LNCaP clone FGC (cell line): Measurements from ENCODE around the gene OPCML.

Experiments used
- DNase-seq: peaks from one replicate; pipeline ENCODE4 v3.0.0-alpha.2; 2011; ENCODE audit warnings: low read depth
- H3K4me3 ChIP-seq: 2 replicates; pipeline ENCODE4 v1.5.1; 2011; ENCODE audit warnings: mild to moderate bottlenecking, low read depth, low read length, control low read depth
- TF ChIP-seq, protein P1 (sequence below): IDR thresholded peaks from 2 replicates; pipeline ENCODE4 v1.5.1; 2012; ENCODE audit warnings: mild to moderate bottlenecking; ENCODE audit not compliant: control insufficient read depth, insufficient read depth; ENCODE audit errors: extremely low read depth

OPCML gene

GRCh38 chr11:133476570-133477250 lies 55.6 kb downstream of the OPCML start:
- TF ChIP-seq, protein P1, sequence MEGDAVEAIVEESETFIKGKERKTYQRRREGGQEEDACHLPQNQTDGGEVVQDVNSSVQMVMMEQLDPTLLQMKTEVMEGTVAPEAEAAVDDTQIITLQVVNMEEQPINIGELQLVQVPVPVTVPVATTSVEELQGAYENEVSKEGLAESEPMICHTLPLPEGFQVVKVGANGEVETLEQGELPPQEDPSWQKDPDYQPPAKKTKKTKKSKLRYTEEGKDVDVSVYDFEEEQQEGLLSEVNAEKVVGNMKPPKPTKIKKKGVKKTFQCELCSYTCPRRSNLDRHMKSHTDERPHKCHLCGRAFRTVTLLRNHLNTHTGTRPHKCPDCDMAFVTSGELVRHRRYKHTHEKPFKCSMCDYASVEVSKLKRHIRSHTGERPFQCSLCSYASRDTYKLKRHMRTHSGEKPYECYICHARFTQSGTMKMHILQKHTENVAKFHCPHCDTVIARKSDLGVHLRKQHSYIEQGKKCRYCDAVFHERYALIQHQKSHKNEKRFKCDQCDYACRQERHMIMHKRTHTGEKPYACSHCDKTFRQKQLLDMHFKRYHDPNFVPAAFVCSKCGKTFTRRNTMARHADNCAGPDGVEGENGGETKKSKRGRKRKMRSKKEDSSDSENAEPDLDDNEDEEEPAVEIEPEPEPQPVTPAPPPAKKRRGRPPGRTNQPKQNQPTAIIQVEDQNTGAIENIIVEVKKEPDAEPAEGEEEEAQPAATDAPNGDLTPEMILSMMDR = no peak
- no peak for DNase-seq

DNA sequence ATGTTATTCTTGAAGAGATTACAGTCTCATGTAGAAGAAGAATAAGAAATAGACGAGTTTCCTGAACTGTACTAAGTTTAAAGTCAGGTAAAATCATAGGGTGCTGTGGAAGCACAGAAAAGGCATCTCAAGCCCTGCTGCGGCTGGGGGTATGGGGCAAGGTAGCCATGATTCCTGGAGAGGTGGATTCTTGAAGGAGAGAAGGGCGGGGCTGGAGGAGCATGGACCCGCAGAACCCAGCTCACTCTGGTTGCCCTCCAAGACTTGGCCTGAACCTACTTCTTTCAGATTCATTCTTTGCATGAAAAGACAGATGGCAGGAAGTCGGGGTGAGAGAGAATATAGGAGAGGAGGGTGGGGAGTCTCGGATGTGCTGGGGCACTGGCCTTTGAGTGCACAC lies 57.8 kb downstream of the OPCML start:
- DNase-seq = no peak
- no peak overlapping the region for H3K4me3 ChIP-seq
- TF ChIP-seq, protein P1 = no peak

More at GRCh38 chr11:133476570-133477250, 55.6 kb downstream of the OPCML start:
- no peak overlapping the region for H3K4me3 ChIP-seq

GRCh38 chr11:133467686-133468085 lies 64.6 kb downstream of the OPCML start:
- TF ChIP-seq, protein P1 = no peak
- no peak for DNase-seq
- H3K4me3 ChIP-seq = no peak overlapping the region

GRCh38 chr11:133443206-133443747 lies 89.0 kb downstream of the OPCML start:
- TF ChIP-seq, protein P1 = no peak
- no peak for DNase-seq
- H3K4me3 ChIP-seq = no peak overlapping the region

DNA sequence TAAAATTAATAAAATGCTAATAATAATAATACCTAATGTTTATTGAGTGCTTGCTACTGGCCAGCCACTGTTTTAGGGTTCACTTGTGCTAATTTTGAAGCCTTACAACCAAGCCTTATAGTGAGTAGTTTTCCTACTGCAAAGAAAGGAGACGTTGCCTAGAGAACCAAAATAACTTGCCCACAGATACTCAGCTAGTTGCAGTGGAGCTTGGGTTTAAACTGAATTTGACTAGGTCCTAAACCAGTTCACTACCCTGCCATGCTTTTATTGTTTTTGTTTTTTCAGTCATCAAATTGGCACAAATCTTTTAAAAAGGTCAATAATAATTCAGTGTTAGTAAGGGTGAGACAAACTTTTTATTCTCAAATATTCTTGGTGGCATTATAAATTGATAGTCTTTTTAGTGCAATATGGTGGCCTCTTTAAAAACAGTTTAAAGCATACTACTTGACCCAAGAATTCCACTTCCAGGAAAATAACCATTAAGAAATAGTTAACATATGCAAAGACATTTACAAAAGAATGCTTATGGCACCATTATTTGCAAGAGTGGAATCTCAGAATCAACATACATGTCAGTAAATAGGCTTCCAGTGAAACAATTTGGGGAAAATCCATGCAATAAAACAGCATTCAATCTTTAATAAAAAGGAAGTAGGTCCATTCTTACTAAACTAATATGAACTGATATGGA lies 90.2 kb downstream of the OPCML start:
- H3K4me3 ChIP-seq = no peak overlapping the region
- TF ChIP-seq, protein P1 = no peak
- DNase-seq = no peak

GRCh38 chr11:133425992-133426391 lies 106.3 kb downstream of the OPCML start:
- TF ChIP-seq, protein P1 = no peak
- DNase-seq = no peak
- H3K4me3 ChIP-seq = no peak overlapping the region
